ENCODE measurements around the gene GGA3. TPM values are rescaled to one million over a fixed set of nuclear protein-coding genes. Genes with fewer than 3 reads are reported as not detected.

The GGA3 gene
- total RNA-seq, 1 experiment from 2014 or later, result 37.5 TPM

DNA sequence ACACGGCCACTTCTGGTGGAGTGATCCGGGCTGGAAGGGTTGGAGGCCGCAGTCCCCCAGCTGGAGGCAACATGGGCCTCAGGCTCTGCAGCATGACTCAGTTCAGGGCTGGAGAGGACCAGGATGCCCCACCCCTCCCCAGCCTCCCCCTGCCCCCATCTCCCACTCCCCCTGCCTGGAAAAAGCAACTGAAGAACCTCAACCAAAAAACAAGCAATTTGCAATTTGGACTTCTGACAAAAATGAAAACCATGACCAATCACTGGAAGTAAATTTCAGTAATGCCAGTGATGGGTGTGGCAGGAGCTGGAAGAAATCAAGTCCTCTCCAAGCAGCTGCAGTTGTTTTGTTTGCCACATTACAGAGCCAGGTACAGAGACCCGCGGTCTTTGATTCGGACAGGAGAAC is 16.3 kb upstream of the GGA3 start:
- no peak overlapping the region for H3K27ac ChIP-seq
- peaks cover 18% of the 10 kb centered on the region; the same call in 1 of the 2 replicates for H3F3A ChIP-seq (ENCODE audit: insufficient read depth, low read depth)
- intact Hi-C loops (cut with micrococcal nuclease; ENCODE audit: unreplicated experiment), result no loop called here
- H3K4me1 ChIP-seq (replicated peaks; ENCODE audit: insufficient read depth), result no peaks in the 10 kb centered on the region; the same call in 1 of the 2 replicates
- H3K4me3 ChIP-seq, result no peak overlapping the region
- H3K79me2 ChIP-seq (ENCODE audit: low read depth), result no peaks in the 10 kb centered on the region
- no peaks in the 10 kb centered on the region for H3K9me3 ChIP-seq (ENCODE audit: insufficient read depth, low read depth)
- no peak overlapping the region for H2AFZ ChIP-seq
- TF ChIP-seq, protein P1, sequence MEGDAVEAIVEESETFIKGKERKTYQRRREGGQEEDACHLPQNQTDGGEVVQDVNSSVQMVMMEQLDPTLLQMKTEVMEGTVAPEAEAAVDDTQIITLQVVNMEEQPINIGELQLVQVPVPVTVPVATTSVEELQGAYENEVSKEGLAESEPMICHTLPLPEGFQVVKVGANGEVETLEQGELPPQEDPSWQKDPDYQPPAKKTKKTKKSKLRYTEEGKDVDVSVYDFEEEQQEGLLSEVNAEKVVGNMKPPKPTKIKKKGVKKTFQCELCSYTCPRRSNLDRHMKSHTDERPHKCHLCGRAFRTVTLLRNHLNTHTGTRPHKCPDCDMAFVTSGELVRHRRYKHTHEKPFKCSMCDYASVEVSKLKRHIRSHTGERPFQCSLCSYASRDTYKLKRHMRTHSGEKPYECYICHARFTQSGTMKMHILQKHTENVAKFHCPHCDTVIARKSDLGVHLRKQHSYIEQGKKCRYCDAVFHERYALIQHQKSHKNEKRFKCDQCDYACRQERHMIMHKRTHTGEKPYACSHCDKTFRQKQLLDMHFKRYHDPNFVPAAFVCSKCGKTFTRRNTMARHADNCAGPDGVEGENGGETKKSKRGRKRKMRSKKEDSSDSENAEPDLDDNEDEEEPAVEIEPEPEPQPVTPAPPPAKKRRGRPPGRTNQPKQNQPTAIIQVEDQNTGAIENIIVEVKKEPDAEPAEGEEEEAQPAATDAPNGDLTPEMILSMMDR (conservative IDR thresholded peaks at IDR 0.05), result no peak
- H3K9me2 ChIP-seq (ENCODE audit: insufficient read depth), result no peaks in the 10 kb centered on the region
- no peak for DNase-seq
- H3K27me3 ChIP-seq (ENCODE audit: insufficient read depth, low read depth), result no peaks in the 10 kb centered on the region
- no peaks in the 10 kb centered on the region for H3K36me3 ChIP-seq (ENCODE audit: low read depth)
- no peaks in the 10 kb centered on the region for H4K20me1 ChIP-seq (ENCODE audit: insufficient read depth)
- ChIA-PET POLR2A (ENCODE audit: unreplicated experiment) (interaction anchor here (0.6 to 1.0 kb wide), 3 partner anchors 10 to 325 kb away, joined by 3 to 9 read pairs (median 6); partner anchors contain the start of gene SLC25A19), CTCF (interaction anchor here (0.5 to 1.3 kb wide), 4 partner anchors 12 to 156 kb away, joined by 3 to 8 read pairs (median 3); partner anchors contain the start of gene SLC25A19)
- no peak overlapping the region for H3K4me2 ChIP-seq
- BruUV-seq (replicated peaks), result no TSS peak

DNA sequence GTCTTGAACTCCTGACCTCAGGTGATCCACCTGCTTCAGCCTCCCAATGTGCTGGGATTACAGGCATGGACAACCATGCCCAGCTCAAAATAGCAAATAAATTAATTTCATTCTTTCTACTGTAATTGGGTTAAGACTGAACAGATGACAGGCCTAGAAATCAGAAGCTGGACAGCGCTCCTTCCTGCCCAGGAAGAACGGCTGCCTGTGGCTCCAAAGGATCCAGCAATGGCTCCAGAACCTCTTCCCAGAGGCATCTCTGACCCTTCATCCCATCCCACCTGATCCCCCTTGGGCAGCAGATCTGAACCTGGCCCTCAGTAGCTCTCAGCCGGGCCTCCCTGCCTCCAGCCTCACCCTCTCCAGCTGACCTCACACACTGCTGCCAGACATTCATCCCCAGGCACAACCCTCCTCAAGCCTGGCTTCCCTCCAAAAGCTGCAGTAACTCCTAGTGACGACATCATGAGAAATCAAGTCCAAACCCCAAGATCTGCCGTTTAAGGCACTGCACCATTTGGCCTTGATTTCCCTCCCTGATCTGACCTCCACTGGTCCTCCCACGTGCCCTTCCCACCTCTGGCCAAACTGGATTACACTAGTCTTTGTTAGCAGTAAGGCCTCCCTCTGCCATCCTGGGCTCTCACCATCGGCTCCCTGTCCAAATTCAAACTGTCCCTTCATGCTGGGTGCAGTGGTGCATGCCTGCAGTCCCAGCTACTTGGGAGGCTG is 12.7 kb upstream of the GGA3 start:
- no peak for DNase-seq

DNA sequence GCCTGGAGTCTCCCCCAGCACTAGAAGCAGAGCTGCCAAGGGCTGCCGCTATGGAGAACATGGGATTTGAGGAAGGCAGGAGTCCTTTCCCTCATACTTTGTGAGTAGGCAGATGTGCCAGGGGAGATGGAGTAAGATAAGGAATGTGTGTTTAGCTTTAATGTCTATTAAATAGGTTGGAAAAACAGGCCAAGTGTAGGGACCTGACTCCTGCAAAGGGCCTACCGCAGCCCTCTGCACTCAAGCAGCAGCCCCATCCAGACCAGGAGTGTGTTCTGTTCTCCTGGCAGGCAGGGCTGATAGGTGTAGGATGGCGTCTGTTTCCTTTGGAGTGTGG is 11.4 kb upstream of the GGA3 start:
- H4K20me1 ChIP-seq (ENCODE audit: insufficient read depth), result no peaks in the 10 kb centered on the region
- peaks cover 7% of the 10 kb centered on the region; the same call in 1 of the 2 replicates for H3K4me1 ChIP-seq (replicated peaks; ENCODE audit: insufficient read depth)
- no peak overlapping the region for H3K4me2 ChIP-seq
- H3K9me3 ChIP-seq (ENCODE audit: insufficient read depth, low read depth), result no peaks in the 10 kb centered on the region
- H3K36me3 ChIP-seq (ENCODE audit: low read depth), result no peaks in the 10 kb centered on the region
- no peak for DNase-seq
- intact Hi-C loops (cut with micrococcal nuclease; ENCODE audit: unreplicated experiment), result no loop called here
- POLR2A ChIA-PET (ENCODE audit: unreplicated experiment), result interaction anchor here (0.7 kb wide), 1 partner anchor 11 kb away, joined by 3 read pairs; the partner anchor contains the start of genes GGA3 and MRPS7
- H3K9me2 ChIP-seq (ENCODE audit: insufficient read depth), result no peaks in the 10 kb centered on the region
- TF ChIP-seq, protein P1 (conservative IDR thresholded peaks at IDR 0.05), result no peak
- TF ChIP-seq EZH2 (IDR thresholded peaks at IDR 0.05; ENCODE audit: low read depth), result no peak
- CTCF ChIA-PET, result interaction anchor here (0.9 kb wide), 1 partner anchor 140 kb away, joined by 3 read pairs; no protein-coding TSS in a partner anchor
- no peaks in the 10 kb centered on the region for H3K27me3 ChIP-seq (ENCODE audit: insufficient read depth, low read depth)
- no TSS peak for BruUV-seq (replicated peaks)
- H2AFZ ChIP-seq, result no peak overlapping the region
- peaks cover 41% of the 10 kb centered on the region; the same call in 1 of the 2 replicates for H3F3A ChIP-seq (ENCODE audit: insufficient read depth, low read depth)
- no peak overlapping the region for H3K4me3 ChIP-seq
- no peak overlapping the region for H3K27ac ChIP-seq
- H3K79me2 ChIP-seq (ENCODE audit: low read depth), result 0 out of 2 replicates have a peak, but pooled peaks cover 5% of the 10 kb centered on the region

More for the DNA sequence above, 12.7 kb upstream of the GGA3 start:
- intact Hi-C loops (cut with micrococcal nuclease; ENCODE audit: unreplicated experiment), result no loop called here
- BruUV-seq (replicated peaks), result no TSS peak
- H3K27me3 ChIP-seq (ENCODE audit: insufficient read depth, low read depth), result no peaks in the 10 kb centered on the region
- H2AFZ ChIP-seq, result no peak overlapping the region
- no peak for TF ChIP-seq EZH2 (IDR thresholded peaks at IDR 0.05; ENCODE audit: low read depth)
- TF ChIP-seq, protein P1 (conservative IDR thresholded peaks at IDR 0.05), result no peak
- peaks cover 29% of the 10 kb centered on the region; the same call in 1 of the 2 replicates for H3F3A ChIP-seq (ENCODE audit: insufficient read depth, low read depth)
- H3K79me2 ChIP-seq (ENCODE audit: low read depth), result 0 out of 2 replicates have a peak, but pooled peaks cover 5% of the 10 kb centered on the region
- POLR2A ChIA-PET (ENCODE audit: unreplicated experiment), result no interaction called here
- no peaks in the 10 kb centered on the region for H4K20me1 ChIP-seq (ENCODE audit: insufficient read depth)
- H3K9me3 ChIP-seq (ENCODE audit: insufficient read depth, low read depth), result no peaks in the 10 kb centered on the region
- H3K4me3 ChIP-seq, result no peak overlapping the region
- H3K36me3 ChIP-seq (ENCODE audit: low read depth), result no peaks in the 10 kb centered on the region
- H3K27ac ChIP-seq, result no peak overlapping the region
- H3K4me2 ChIP-seq, result no peak overlapping the region
- CTCF ChIA-PET, result no interaction called here
- peaks cover 7% of the 10 kb centered on the region for H3K4me1 ChIP-seq (replicated peaks; ENCODE audit: insufficient read depth)
- no peaks in the 10 kb centered on the region for H3K9me2 ChIP-seq (ENCODE audit: insufficient read depth)
